Measurements from ENCODE around the gene HSF4. TPM values are rescaled to one million over a fixed set of nuclear protein-coding genes. Genes with fewer than 3 reads are reported as not detected.
"Not testable (repeated sequence)": the region's sequence is repeated elsewhere in the genome, so short reads cannot be mapped to it uniquely, and the experiment has no call there.

Gene HSF4
- total RNA-seq, 1 donor from 2014 or later = 5.7 TPM

GRCh38 chr16:67117716-67118115, 46.8 kb upstream of the HSF4 start:
- TF ChIP-seq, protein P1, sequence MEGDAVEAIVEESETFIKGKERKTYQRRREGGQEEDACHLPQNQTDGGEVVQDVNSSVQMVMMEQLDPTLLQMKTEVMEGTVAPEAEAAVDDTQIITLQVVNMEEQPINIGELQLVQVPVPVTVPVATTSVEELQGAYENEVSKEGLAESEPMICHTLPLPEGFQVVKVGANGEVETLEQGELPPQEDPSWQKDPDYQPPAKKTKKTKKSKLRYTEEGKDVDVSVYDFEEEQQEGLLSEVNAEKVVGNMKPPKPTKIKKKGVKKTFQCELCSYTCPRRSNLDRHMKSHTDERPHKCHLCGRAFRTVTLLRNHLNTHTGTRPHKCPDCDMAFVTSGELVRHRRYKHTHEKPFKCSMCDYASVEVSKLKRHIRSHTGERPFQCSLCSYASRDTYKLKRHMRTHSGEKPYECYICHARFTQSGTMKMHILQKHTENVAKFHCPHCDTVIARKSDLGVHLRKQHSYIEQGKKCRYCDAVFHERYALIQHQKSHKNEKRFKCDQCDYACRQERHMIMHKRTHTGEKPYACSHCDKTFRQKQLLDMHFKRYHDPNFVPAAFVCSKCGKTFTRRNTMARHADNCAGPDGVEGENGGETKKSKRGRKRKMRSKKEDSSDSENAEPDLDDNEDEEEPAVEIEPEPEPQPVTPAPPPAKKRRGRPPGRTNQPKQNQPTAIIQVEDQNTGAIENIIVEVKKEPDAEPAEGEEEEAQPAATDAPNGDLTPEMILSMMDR (IDR thresholded peaks at IDR 0.05; ENCODE audit: unreplicated experiment) = no peak
- no peaks in the 10 kb centered on the region for H3K9me3 Mint-ChIP-seq (ENCODE audit: unreplicated experiment)
- no peak for DNase-seq (ENCODE audit: low spot score)
- peaks cover 4% of the 10 kb centered on the region for H3K4me1 Mint-ChIP-seq (ENCODE audit: unreplicated experiment)
- peaks cover 5% of the 10 kb centered on the region for H3K27me3 Mint-ChIP-seq (ENCODE audit: unreplicated experiment)
- peaks cover 10% of the 10 kb centered on the region for H3K36me3 Mint-ChIP-seq (ENCODE audit: low read depth, unreplicated experiment)
- H3K4me3 Mint-ChIP-seq (ENCODE audit: unreplicated experiment) = no peak overlapping the region
- H3K27ac Mint-ChIP-seq (ENCODE audit: unreplicated experiment) = no peak overlapping the region

DNA sequence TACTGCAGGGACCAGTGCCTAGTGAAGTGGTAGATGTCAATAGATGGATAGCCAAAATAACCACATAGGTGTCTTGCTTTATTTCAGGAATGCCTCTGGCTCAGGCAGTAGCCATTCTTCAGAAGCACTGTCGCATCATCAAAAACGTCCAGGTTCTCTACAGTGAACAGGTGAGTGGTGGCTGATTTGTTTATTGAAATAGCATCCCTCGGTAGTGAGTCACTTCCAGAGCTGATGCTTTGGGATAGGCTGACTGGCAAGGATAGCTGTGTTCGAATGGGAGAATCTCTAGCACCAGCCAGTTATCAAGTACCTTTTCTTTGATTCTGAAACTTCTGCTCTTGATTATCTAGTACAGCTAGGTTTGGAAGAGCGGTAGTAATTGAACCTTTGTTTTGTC, 44.5 kb upstream of the HSF4 start:
- H3K27me3 Mint-ChIP-seq (ENCODE audit: unreplicated experiment) = peaks cover 3% of the 10 kb centered on the region
- no peak for DNase-seq (ENCODE audit: low spot score)
- TF ChIP-seq, protein P1 (IDR thresholded peaks at IDR 0.05; ENCODE audit: unreplicated experiment) = no peak
- H3K9me3 Mint-ChIP-seq (ENCODE audit: unreplicated experiment) = no peaks in the 10 kb centered on the region
- peaks cover 14% of the 10 kb centered on the region for H3K36me3 Mint-ChIP-seq (ENCODE audit: low read depth, unreplicated experiment)
- H3K4me3 Mint-ChIP-seq (ENCODE audit: unreplicated experiment) = no peak overlapping the region
- H3K4me1 Mint-ChIP-seq (ENCODE audit: unreplicated experiment) = no peaks in the 10 kb centered on the region
- no peak overlapping the region for H3K27ac Mint-ChIP-seq (ENCODE audit: unreplicated experiment)

GRCh38 chr16:67122799-67123198, 41.7 kb upstream of the HSF4 start:
- H3K4me3 Mint-ChIP-seq (ENCODE audit: unreplicated experiment); H3K27me3 Mint-ChIP-seq (ENCODE audit: unreplicated experiment); H3K9me3 Mint-ChIP-seq (ENCODE audit: unreplicated experiment); H3K4me1 Mint-ChIP-seq (ENCODE audit: unreplicated experiment); H3K27ac Mint-ChIP-seq (ENCODE audit: unreplicated experiment); DNase-seq (ENCODE audit: low spot score): not testable (repeated sequence)
- H3K36me3 Mint-ChIP-seq (ENCODE audit: low read depth, unreplicated experiment) = peaks cover 23% of the 10 kb centered on the region

GRCh38 chr16:67128417-67128816, 36.1 kb upstream of the HSF4 start:
- DNase-seq (ENCODE audit: low spot score) = no peak
- TF ChIP-seq, protein P1 (IDR thresholded peaks at IDR 0.05; ENCODE audit: unreplicated experiment) = no peak
- peaks cover 38% of the 10 kb centered on the region for H3K36me3 Mint-ChIP-seq (ENCODE audit: low read depth, unreplicated experiment)
- H3K9me3 Mint-ChIP-seq (ENCODE audit: unreplicated experiment) = no peaks in the 10 kb centered on the region
- peaks cover 6% of the 10 kb centered on the region for H3K4me1 Mint-ChIP-seq (ENCODE audit: unreplicated experiment)
- peaks cover 4% of the 10 kb centered on the region for H3K27me3 Mint-ChIP-seq (ENCODE audit: unreplicated experiment)
- no peak overlapping the region for H3K27ac Mint-ChIP-seq (ENCODE audit: unreplicated experiment)
- H3K4me3 Mint-ChIP-seq (ENCODE audit: unreplicated experiment) = no peak overlapping the region

DNA sequence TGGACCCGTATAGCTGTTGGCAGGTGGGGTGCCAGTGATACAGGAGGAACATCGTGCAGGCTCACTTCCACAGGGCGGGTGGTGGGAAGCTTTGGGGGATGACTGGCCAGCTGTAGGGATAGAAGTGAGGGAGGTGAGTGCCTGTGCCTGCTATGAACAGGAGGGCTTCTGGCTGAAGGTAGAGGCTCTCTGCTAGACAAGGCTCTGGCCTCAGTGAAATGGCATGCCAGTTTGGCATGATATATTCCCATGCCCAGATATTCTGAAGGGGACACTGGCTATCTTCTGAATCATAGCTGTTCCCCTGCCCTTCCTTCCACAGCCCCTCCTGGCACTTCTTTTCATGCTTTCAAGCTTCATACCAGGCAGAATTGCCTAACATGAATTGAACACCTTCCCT, 35.7 kb upstream of the HSF4 start:
- no peak overlapping the region for H3K4me3 Mint-ChIP-seq (ENCODE audit: unreplicated experiment)
- H3K27ac Mint-ChIP-seq (ENCODE audit: unreplicated experiment) = no peak overlapping the region
- H3K27me3 Mint-ChIP-seq (ENCODE audit: unreplicated experiment) = peaks cover 4% of the 10 kb centered on the region

More for the DNA sequence above, 35.7 kb upstream of the HSF4 start:
- no peaks in the 10 kb centered on the region for H3K9me3 Mint-ChIP-seq (ENCODE audit: unreplicated experiment)
- peaks cover 34% of the 10 kb centered on the region for H3K36me3 Mint-ChIP-seq (ENCODE audit: low read depth, unreplicated experiment)
- H3K4me1 Mint-ChIP-seq (ENCODE audit: unreplicated experiment) = peaks cover 6% of the 10 kb centered on the region
- DNase-seq (ENCODE audit: low spot score) = no peak
- TF ChIP-seq, protein P1 (IDR thresholded peaks at IDR 0.05; ENCODE audit: unreplicated experiment) = no peak

All from endothelial cell (in vitro differentiated cells).